HG02870 (cell line): Measurements from ENCODE around the gene GP1BA.

Source experiments
- ATAC-seq: cut with Tn5 transposase; IDR thresholded peaks from one replicate; pipeline ENCODE4 v1.9.1; 2021; ENCODE audit warnings: mild to moderate bottlenecking, moderate library complexity; ENCODE audit not compliant: unreplicated experiment

GP1BA gene

GRCh38 chr17:4971826-4972225 lies 39.7 kb downstream of the GP1BA start:
- ATAC-seq, result no peak

GRCh38 chr17:4972322-4972721 lies 40.2 kb downstream of the GP1BA start:
- ATAC-seq, result no peak

- ATAC-seq, result no peak
Observed at GRCh38 chr17:4972752-4973151, 40.7 kb downstream of the GP1BA start.

DNA sequence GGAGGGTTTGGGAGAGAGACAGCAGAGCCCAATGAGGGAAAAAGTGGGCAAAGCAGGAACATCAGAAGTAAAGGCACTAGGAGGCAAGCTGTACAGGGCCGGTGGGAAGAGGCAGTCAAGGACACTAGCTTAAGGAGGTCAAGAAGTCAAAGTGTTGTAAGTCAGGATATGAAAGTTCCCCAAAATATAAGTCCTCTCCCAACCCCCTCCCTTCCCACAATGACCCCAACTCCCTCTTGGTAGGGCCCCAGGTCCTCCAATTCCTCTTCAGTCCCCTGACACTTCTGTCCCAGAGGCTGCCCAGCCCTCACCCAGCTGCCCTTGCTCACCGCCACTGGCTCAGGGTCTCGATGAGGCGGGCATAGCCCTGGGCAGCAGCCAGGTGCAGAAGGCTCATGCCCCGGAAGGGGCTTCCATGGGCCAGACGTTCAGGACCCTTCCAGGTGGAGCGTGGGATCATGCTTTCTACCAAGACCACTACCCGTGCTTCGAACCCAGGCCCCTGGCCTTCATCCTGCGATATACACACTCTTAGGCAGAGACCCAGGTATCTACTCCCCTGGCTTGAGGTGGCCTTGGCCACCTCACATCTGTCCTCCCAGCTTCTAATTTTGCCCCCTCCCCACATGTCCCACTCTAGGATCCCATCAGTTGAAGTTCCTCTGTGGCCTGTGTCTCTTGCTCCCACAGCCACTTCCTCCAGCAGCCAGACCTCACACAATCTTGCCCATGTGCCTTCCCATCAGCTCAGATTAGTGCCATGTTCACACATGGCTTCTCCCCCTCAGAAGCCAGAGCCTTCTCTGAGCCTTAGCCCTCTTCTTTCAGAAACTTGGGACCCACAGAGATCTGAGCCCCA lies 41.4 kb downstream of the GP1BA start:
- ATAC-seq, result no peak

- ATAC-seq, result no peak
Observed at GRCh38 chr17:4974115-4974670, 42.1 kb downstream of the GP1BA start.

GRCh38 chr17:4978726-4979125 lies 46.6 kb downstream of the GP1BA start:
- no peak for ATAC-seq

DNA sequence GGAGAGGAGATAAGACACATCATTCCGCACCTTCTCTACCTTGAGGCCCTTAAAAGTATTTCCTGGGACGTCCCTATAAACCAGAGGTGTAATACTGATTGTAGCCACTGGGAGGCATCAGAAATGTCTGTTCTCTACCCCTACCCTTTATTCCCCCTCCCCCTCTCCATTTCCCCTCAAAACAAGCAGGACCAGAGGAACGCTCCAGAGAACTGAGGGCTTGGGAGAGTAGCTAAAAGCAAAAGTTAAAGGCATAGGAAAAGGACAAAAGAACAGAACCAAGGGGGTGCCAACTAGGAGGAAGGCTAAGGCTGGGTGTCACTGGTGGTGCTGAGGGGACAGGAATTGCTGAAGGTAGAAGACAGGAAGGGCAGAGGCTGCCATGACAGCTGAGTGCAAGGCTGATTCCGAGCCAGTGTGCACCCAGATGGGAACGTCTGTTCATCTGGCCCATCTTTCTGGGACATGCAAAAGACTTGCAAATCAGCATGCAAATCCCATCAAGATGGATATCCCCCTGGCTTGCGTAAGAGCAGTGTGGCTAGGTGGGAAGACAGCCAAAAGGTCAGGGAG lies 48.7 kb downstream of the GP1BA start:
- no peak for ATAC-seq

DNA sequence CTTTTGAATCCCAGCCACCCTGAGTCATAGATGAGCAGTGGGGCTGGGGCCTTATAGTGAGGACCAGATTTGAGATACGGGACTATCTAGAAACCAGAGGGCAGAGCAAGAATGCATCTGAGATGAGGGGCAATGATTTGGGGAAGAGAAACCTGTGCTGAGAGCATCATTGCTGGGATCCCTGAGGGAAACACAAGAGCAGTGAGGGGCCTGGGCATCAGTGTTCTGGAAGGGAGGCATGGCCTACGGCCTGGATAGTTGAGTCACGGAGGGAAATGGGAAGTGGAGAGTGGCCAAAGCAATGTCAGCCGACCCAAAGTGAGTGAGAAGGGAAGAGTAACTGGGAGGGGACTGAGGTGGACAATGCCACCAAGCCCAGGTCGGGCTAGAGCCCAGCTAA lies 50.2 kb downstream of the GP1BA start:
- ATAC-seq, result no peak
